GM12878 (cell line): ENCODE data around the gene RP9. TPM values are rescaled to one million over a fixed set of nuclear protein-coding genes. Genes with fewer than 3 reads are reported as not detected.

Experiments
- ATAC-seq: fragments of 200-7000 bp; cut with Tn5 transposase; 3 replicates; pipeline ENCODE4 v1.9.1; 2020; ENCODE audit warnings: mild to moderate bottlenecking, moderate library complexity
- BruUV-seq: library from RNA; stranded (reverse); fragments of 400-500 nt; replicated peaks from 2 replicates; lab custom pipeline; 2021; lab: Mats Ljungman, UMichigan
- CTCF ChIA-PET: fragments of 300-600 bp; sonication (Branson Sonifier 250); formaldehyde crosslinking; extraction: SDS; loops from one replicate; lab custom pipeline; 2021; ENCODE audit warnings: inconsistent platforms; lab: Yijun Ruan, JAX
- POLR2A ChIA-PET: fragments of 350-600 bp; formaldehyde crosslinking; extraction: SDS; loops from one replicate; lab custom pipeline; 2021; ENCODE audit warnings: inconsistent platforms; lab: Charles Lee
- RAD21 ChIA-PET: fragments of 300-600 bp; sonication (Branson Sonifier 250); formaldehyde crosslinking; loops from one replicate; lab custom pipeline; 2023; ENCODE audit warnings: antibody characterized with exemption; ENCODE audit not compliant: unreplicated experiment; lab: Charles Lee
- SMC1A ChIA-PET: fragments of 300-600 bp; sonication (Branson Sonifier 250); formaldehyde crosslinking; loops from one replicate; lab custom pipeline; 2023; ENCODE audit not compliant: unreplicated experiment, uncharacterized antibody; lab: Charles Lee
- DNase-seq: peaks from one replicate; pipeline ENCODE4 v3.0.0-alpha.2; 2011; ENCODE audit warnings: low read depth, low spot score
- FAIRE-seq: peaks from 3 replicates; lab custom pipeline; 2011; peaks lifted over from hg19 to GRCh38; lab: Jason Lieb, UNC
- H2AFZ ChIP-seq: 2 replicates; pipeline ENCODE4 v1.6.0; 2011; ENCODE audit warnings: low read depth, low read length, control low read depth; ENCODE audit not compliant: control insufficient read depth
- H3K27ac ChIP-seq: 2 replicates; pipeline ENCODE4 v1.5.1; 2011; ENCODE audit warnings: control low read depth; ENCODE audit not compliant: control insufficient read depth, insufficient read depth
- H3K27me3 ChIP-seq, 2 experiments: replicated peaks in 1 of 2; 2 replicates each; pipeline versions ENCODE4 v1.6.0 to v1.6.1; 2011; ENCODE audit warnings: low read length in 1 of 2; ENCODE audit not compliant: control insufficient read depth in 2 of 2, insufficient read depth in 2 of 2
- H3K36me3 ChIP-seq, 2 experiments: 2 replicates each; pipeline ENCODE4 v1.5.1; 2011; ENCODE audit warnings: low read length in 1 of 2; ENCODE audit not compliant: control insufficient read depth in 2 of 2, insufficient read depth in 2 of 2
- H3K4me1 ChIP-seq: 2 replicates; pipeline ENCODE4 v1.6.1; 2011; ENCODE audit warnings: mild to moderate bottlenecking, low read length, moderate library complexity, mixed read lengths; ENCODE audit not compliant: control insufficient read depth, insufficient read depth
- H3K4me2 ChIP-seq: 2 replicates; pipeline ENCODE4 v1.6.0; 2011; ENCODE audit warnings: control low read depth; ENCODE audit not compliant: control insufficient read depth, insufficient read depth
- H3K4me3 ChIP-seq: fragments of 200-600 bp; sonication (generic); 2 replicates; pipeline ENCODE4 v1.5.1; 2016
- H3K79me2 ChIP-seq: 2 replicates; pipeline ENCODE4 v1.6.0; 2011; ENCODE audit warnings: low read length; ENCODE audit not compliant: control insufficient read depth, insufficient read depth
- H3K9ac ChIP-seq: 2 replicates; pipeline ENCODE4 v1.8.0; 2011; ENCODE audit warnings: low read length, control low read depth, mixed read lengths; ENCODE audit not compliant: control insufficient read depth, insufficient read depth
- H3K9me3 ChIP-seq: replicated peaks from 3 replicates; pipeline ENCODE4 v1.5.1; 2011; ENCODE audit warnings: mild to moderate bottlenecking, low read length; ENCODE audit not compliant: control insufficient read depth, insufficient read depth
- H4K20me1 ChIP-seq: 2 replicates; pipeline ENCODE4 v1.6.0; 2011; ENCODE audit not compliant: control insufficient read depth, insufficient read depth
- CREM ChIP-seq: IDR thresholded peaks from 2 replicates; pipeline ENCODE4 v1.6.1; 2014; ENCODE audit warnings: antibody characterized with exemption, low read depth
- MXI1 ChIP-seq: fragments of 150-350 bp; IDR thresholded peaks from 2 replicates; pipeline ENCODE4 v1.6.1; 2011; ENCODE audit warnings: low read depth, mild to moderate bottlenecking, inconsistent platforms, low read length, improper control_type of control experiment
- PAX5 ChIP-seq: IDR thresholded peaks from 2 replicates; pipeline ENCODE4 v1.6.1; 2011; ENCODE audit warnings: low read depth, low read length, borderline replicate concordance
- RAD21 ChIP-seq: IDR thresholded peaks from 2 replicates; pipeline ENCODE4 v1.6.1; 2011; ENCODE audit warnings: mild to moderate bottlenecking, low read depth, low read length, moderate library complexity; ENCODE audit not compliant: insufficient read depth
- RAD51 ChIP-seq: fragments of 450-650 bp; IDR thresholded peaks from 2 replicates; pipeline ENCODE4 v1.6.1; 2016; ENCODE audit warnings: moderate library complexity, mild to moderate bottlenecking, inconsistent platforms
- SP1 ChIP-seq: IDR thresholded peaks from one replicate; pipeline ENCODE4 v1.6.1; 2011; ENCODE audit warnings: low read depth, low read length
- USF1 ChIP-seq: IDR thresholded peaks from 2 replicates; pipeline ENCODE4 v1.6.1; 2011; ENCODE audit warnings: borderline replicate concordance, low read depth, mild to moderate bottlenecking, moderate library complexity, mixed read lengths, low read length; ENCODE audit not compliant: insufficient read depth; ENCODE audit errors: extremely low read length
- ZNF687 ChIP-seq: fragments of 450-650 bp; IDR thresholded peaks from 2 replicates; pipeline ENCODE4 v1.6.1; 2017; ENCODE audit warnings: mild to moderate bottlenecking, moderate library complexity
- ZZZ3 ChIP-seq: IDR thresholded peaks from 2 replicates; pipeline ENCODE4 v1.6.1; 2011; ENCODE audit warnings: low read depth; ENCODE audit not compliant: control insufficient read depth, insufficient read length
- WGBS: methylation state at CpG from one replicate; pipeline ENCODE4 v1.1.6; 2016; ENCODE audit warnings: low lambda C conversion rate; ENCODE audit not compliant: insufficient replicate concordance, insufficient coverage; ENCODE audit errors: missing lambda C conversion rate; 5-methylcytosine and 5-hydroxymethylcytosine counted together
- in situ Hi-C: fragments of 300-500 bp; cut with MboI; formaldehyde crosslinking; loops from 9 replicates; pipeline ENCODE4 v1.14.3; 2018; ENCODE audit warnings: mixed read lengths
- intact Hi-C: fragments of 100-400 bp; cut with micrococcal nuclease; formaldehyde crosslinking; loops from one replicate; pipeline ENCODE4 v1.14.2; 2022; ENCODE audit not compliant: unreplicated experiment
- polyA plus RNA-seq, 11 experiments: library from polyadenylated mRNA; depleted of rRNA in 4 of 11; unstranded in 6 of 11; stranded (reverse) in 5 of 11; fragments of >200 nt; fragmentation: Nextera tagmentation in 4 of 11; fragmentation: Illumina TruSeq in 1 of 11; extraction: Ambion mirVana in 4 of 11; extraction: Trizol in 1 of 11; gene quantifications; 1 replicate in 1 of 11; 2 replicates in 10 of 11; pipeline versions ENCODE4 v1.2.1 to v1.2.3, GENCODE V29; 2011 to 2016; ENCODE audit warnings: inconsistent platforms in 2 of 11, missing spikeins in 2 of 11, low read depth in 1 of 11
- total RNA-seq, 4 experiments: library from RNA; depleted of rRNA in 3 of 4; stranded (reverse); fragments of >200 nt in 3 of 4; fragmentation: Illumina TruSeq in 1 of 4; extraction: Trizol in 1 of 4; gene quantifications; 2 replicates each; pipeline versions ENCODE4 v1.2.1 to v1.2.3, GENCODE V29; 2013 to 2021
- TF ChIP-seq, protein P1 (sequence below): fragments of 450-650 bp; conservative IDR thresholded peaks from 2 replicates; pipeline ENCODE4 v1.6.1; 2017; ENCODE audit warnings: mild to moderate bottlenecking, moderate library complexity
- TF ChIP-seq, protein P2 (sequence below): fragments of 450-650 bp; IDR thresholded peaks from 2 replicates; pipeline ENCODE4 v1.6.1; 2016; ENCODE audit warnings: mild to moderate bottlenecking

Gene RP9
- total and polyA plus RNA-seq, 10 of the 15 experiments (the other 5 are each of a cell fraction or from before 2014, with no cell fraction given), result 7.6 to 25.3 (median 16.9) TPM

- in situ Hi-C loops (loop anchor here (10.0 kb wide), 1 partner anchor 413 kb away; no protein-coding TSS in a partner anchor), intact Hi-C loops (loop anchor here (1.0 to 10.0 kb wide), 7 partner anchors 45 to 415 kb away; partner anchors contain the start of genes FKBP9, KBTBD2 and NT5C3A)
- 0 out of 2 replicates have a peak, but pooled peaks cover 2% of the 10 kb centered on the region for H4K20me1 ChIP-seq
- CTCF ChIA-PET, result interaction anchor here (0.6 to 4.4 kb wide), 57 partner anchors 10 to 616 kb away, joined by 3 to 95 read pairs (median 4); partner anchors contain the start of gene NT5C3A
- peak overlapping the region; percentile 74 for H3K9ac ChIP-seq
- FAIRE-seq, result peak; percentile 64
- peak overlapping the region; percentile 96 for H3K4me3 ChIP-seq
- no peaks in the 10 kb centered on the region; a peak in 1 of 4 replicates for H3K27me3 ChIP-seq
- POLR2A ChIA-PET, result interaction anchor here (1.0 to 2.5 kb wide), 4 partner anchors 46 to 261 kb away, joined by 4 to 11 read pairs (median 5); partner anchors contain the start of gene NT5C3A
- peak overlapping the region; percentile 62 for H2AFZ ChIP-seq
- ATAC-seq, result peak; percentile 54
- 38% methylated on average over 7 of the region's 7 CpGs for WGBS
- no TSS peak for BruUV-seq
- RAD21 ChIA-PET, result interaction anchor here (0.6 to 3.3 kb wide), 18 partner anchors 21 to 414 kb away, joined by 3 to 30 read pairs (median 8); partner anchors contain the start of genes KBTBD2 and NT5C3A
- H3K4me1 ChIP-seq, result peaks cover 11% of the 10 kb centered on the region; the same call in 1 of the 2 replicates
- peak overlapping the region; percentile 45 for H3K27ac ChIP-seq
- SMC1A ChIA-PET, result interaction anchor here (0.7 to 3.2 kb wide), 28 partner anchors 9 to 417 kb away, joined by 3 to 51 read pairs (median 5); partner anchors contain the start of genes KBTBD2 and NT5C3A
- peaks cover 32% of the 10 kb centered on the region for H3K79me2 ChIP-seq
- H3K4me2 ChIP-seq, result peak overlapping the region; percentile 100
- H3K9me3 ChIP-seq, result no peaks in the 10 kb centered on the region
- DNase-seq, result no peak
- peaks cover 0 to 4% of the 10 kb centered on the region in 2 experiments; a peak in 3 of 4 replicates for H3K36me3 ChIP-seq
- TF ChIP-seq ZNF687, result no peak
- no peak for TF ChIP-seq SP1
- TF ChIP-seq, protein P1, sequence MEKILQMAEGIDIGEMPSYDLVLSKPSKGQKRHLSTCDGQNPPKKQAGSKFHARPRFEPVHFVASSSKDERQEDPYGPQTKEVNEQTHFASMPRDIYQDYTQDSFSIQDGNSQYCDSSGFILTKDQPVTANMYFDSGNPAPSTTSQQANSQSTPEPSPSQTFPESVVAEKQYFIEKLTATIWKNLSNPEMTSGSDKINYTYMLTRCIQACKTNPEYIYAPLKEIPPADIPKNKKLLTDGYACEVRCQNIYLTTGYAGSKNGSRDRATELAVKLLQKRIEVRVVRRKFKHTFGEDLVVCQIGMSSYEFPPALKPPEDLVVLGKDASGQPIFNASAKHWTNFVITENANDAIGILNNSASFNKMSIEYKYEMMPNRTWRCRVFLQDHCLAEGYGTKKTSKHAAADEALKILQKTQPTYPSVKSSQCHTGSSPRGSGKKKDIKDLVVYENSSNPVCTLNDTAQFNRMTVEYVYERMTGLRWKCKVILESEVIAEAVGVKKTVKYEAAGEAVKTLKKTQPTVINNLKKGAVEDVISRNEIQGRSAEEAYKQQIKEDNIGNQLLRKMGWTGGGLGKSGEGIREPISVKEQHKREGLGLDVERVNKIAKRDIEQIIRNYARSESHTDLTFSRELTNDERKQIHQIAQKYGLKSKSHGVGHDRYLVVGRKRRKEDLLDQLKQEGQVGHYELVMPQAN, result no peak
- TF ChIP-seq, protein P2, sequence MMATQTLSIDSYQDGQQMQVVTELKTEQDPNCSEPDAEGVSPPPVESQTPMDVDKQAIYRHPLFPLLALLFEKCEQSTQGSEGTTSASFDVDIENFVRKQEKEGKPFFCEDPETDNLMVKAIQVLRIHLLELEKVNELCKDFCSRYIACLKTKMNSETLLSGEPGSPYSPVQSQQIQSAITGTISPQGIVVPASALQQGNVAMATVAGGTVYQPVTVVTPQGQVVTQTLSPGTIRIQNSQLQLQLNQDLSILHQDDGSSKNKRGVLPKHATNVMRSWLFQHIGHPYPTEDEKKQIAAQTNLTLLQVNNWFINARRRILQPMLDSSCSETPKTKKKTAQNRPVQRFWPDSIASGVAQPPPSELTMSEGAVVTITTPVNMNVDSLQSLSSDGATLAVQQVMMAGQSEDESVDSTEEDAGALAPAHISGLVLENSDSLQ, result 0 out of 2 replicates have a peak, but pooled peaks have one; percentile 11
- TF ChIP-seq USF1, result no peak
- 0 out of 2 replicates have a peak, but pooled peaks have one; percentile 10 for TF ChIP-seq CREM
- peak; percentile 81 for TF ChIP-seq RAD21
- TF ChIP-seq PAX5, result no peak
- TF ChIP-seq MXI1, result 0 out of 2 replicates have a peak, but pooled peaks have one; percentile 20
- peak; percentile 81 for TF ChIP-seq RAD51
- TF ChIP-seq ZZZ3, result no peak
Measured at GRCh38 chr7:33107136-33108066, 1.8 kb downstream of the RP9 start.
